NCI-H345 (cell line): Measurements from ENCODE around the gene ALDH7A1.
"Not testable (repeated sequence)": the region's sequence is repeated elsewhere in the genome, so short reads cannot be mapped to it uniquely, and the experiment has no call there.

Experiments used
- DNase-seq: peaks from one replicate; lab custom pipeline; 2025; lab: John Stamatoyannopoulos, UW

ALDH7A1 gene

GRCh38 chr5:126595486-126596083 lies 566 bp upstream of the ALDH7A1 start:
- no peak for DNase-seq

GRCh38 chr5:126591549-126591948 lies 3.5 kb downstream of the ALDH7A1 start:
- DNase-seq: no peak

DNA sequence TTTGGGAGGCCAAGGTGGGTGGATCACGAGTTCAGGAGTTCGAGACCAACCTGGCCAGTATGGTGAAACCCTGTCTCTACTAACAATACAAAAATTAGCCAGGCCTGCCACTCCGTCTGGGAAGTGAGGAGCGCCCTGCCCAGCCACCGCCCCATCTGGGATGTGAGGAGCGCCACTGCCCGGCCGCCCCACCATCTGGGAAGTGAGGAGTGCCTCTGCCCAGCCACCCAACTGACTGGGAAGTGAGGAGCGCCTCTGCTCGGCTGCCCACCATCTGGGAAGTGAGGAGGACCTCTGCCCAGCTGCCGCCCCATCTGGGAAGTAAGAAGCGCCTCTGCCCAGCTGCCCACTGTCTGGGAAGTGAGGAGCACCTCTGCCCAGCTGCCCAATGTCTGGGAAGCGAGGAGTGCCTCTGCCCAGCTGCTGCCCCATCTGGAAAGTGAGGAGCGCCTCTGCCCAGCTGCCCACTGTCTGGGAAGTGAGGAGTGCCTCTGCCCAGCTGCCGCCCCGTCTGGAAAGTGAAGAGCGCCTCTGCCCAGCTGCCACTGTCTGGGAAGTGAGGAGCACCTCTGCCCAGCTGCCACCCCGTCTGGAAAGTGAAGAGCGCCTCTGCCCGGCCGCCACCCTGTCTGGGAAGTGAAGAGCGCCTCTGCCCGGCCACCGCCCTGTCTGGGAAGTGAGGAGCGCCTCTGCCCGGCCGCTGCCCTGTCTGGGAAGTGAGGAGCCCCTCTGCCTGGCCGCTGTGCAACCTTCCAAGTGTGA lies 5.3 kb downstream of the ALDH7A1 start:
- no peak for DNase-seq

- no peak for DNase-seq
Observed at GRCh38 chr5:126587551-126588390, 7.2 kb downstream of the ALDH7A1 start.

DNA sequence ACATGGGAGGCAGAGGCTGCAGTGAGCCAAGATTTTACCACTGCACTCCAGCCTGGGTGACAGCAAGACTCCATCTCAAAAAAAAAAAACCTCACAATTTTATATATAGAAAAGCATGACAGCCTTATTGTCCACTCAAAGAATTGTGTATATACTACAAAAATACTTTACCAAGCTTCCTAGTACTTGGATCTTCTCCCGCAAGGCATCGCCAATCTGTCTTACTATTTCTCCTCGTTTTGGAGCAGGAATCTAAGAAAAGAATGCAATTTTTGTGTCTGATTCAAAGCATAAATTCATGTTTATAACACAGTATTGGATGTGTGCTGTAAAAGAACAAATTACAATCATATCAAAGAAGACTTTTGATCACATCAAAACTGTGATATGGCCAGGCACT lies 11.3 kb downstream of the ALDH7A1 start:
- no peak for DNase-seq

DNA sequence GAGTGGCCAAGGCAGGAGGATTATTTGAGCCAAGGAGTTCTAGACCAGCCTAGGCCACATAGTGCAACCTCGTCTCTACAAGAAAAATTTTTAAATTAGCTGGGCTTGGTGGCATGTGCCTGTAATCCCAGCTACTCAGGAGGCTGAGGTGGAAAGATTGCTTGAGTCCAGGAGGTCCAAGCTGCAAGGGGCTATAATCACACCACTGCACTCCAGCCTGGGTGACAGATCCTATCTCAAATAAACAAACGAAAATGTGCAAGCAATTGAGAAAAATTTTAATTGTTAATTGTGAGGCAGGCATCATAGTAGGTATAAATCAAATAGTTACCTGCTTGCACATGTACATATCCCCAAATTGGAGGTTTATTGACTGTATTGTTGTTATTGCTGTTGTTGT lies 15.3 kb downstream of the ALDH7A1 start:
- no peak for DNase-seq

DNA sequence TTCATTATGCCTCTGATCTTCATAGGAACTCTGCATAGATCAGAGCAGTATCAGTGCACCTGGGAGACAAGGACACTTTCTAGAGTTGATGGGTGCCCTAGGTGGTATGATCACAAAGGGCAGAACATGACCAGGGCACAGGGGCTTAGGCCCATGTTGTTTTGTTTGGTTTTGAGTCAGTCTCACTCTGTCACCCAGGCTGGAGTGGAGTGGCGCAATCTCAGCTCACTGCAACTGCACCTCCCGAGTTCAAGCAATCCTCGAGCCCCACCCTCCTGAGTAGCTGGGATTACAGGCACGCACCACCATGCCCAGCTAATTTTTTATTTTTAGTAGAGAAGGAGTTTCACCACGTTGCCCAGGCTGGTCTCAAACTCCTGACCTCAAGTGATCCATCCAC lies 17.6 kb downstream of the ALDH7A1 start:
- no peak for DNase-seq

- DNase-seq: no peak
Observed at GRCh38 chr5:126576974-126577373, 18.0 kb downstream of the ALDH7A1 start.

DNA sequence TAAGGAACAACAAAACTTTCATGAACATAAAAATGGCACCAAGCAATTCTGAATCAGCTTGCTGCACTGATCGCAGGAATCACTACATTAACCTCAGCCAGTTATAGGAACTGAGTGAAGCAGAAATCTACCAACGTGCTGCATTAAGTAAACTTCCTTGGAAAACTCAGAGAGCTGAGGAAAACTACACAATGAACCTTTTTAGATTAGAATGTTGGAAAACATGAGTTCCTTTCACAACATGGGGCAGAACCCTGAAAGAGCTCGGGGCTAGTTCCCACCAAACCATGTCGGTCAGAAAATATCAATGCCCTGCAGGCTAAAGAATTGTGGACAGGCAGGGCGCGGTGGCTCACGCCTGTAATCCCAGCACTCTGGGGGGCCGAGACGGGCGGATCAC lies 19.4 kb downstream of the ALDH7A1 start:
- no peak for DNase-seq

- no peak for DNase-seq
Observed at GRCh38 chr5:126568206-126568755, 26.7 kb downstream of the ALDH7A1 start.

DNA sequence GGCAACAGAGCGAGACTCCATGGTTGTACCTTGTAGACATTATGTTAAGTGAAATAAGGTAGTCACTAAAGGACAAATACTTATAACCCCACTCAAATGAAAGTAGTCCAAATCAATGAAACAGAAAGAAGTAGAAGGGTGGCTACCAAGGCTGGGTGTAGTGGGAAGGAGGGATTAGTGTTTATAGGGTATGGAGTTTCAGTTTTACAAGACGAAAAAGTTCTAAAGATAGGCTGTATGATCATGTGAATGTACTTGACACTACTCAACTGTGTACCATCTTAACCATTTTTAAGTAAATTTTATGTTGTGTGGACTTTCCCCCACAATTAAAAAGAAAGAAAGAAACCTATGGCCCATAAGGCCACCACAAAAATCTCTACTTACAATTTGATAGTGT lies 32.2 kb downstream of the ALDH7A1 start:
- DNase-seq: no peak

DNA sequence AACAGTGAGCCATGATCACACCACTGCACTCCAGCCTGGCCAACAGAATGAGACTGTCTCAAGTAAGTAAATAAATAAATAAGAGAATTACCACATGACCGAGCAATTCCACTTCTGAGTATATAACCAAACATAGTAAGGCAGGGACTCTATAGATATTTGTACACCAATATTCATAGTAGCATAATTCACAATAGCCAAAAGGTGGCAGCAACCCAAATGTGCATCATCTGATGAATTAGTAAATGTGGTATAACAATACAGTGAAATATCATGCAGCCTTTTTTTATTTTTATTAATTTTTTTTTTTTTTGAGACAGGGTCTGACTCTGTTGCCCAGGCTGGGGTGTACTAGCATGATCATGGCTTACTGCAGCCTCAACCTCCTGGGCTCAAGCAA lies 33.1 kb downstream of the ALDH7A1 start:
- DNase-seq: no peak

- DNase-seq: not testable (repeated sequence)
Observed at GRCh38 chr5:126555101-126555500, 39.9 kb downstream of the ALDH7A1 start.

DNA sequence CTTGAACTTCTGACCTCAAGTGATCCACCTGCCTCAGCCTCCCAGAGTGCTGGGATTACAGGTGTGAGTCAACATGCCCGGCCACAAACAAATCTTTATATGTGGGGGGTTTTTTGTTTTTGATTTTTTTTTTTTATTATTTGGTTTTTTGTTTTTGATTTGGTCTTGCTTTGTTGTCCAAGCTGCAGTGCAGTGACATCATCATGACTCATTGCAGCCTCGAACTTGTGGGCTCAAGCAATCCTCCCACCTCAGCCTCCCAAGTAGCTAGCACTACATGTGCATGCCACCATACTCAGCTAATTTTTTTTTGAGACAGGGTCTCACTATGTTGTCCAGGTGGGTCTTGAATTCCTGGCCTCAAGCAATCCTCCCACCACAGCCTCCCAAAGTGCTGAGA lies 42.4 kb downstream of the ALDH7A1 start:
- DNase-seq: no peak

- DNase-seq: peak; percentile 29
Observed at GRCh38 chr5:126544087-126544740, 50.8 kb downstream of the ALDH7A1 start.

GRCh38 chr5:126543660-126544059 lies 51.4 kb downstream of the ALDH7A1 start:
- no peak for DNase-seq

GRCh38 chr5:126543009-126543408 lies 52.0 kb downstream of the ALDH7A1 start:
- DNase-seq: no peak

DNA sequence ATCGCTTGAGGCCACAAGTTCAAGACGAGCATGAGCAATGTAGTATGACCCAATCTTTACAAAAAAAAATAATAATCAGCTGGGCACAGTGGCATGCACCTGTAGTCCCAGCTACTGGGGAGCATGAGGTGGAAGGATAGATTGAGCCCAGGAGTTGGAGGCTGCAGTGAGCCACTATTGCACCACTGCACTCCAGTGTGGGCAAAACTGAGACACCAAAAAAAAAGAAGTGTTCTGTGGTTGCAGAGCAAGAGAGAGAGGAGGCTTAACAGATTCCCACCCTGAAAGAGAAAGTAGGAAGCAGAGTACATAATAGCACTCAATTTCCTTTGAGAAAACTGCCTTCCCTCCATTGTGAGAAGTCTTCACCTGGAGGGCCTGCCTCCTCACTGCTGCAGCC lies 52.6 kb downstream of the ALDH7A1 start:
- no peak for DNase-seq

DNA sequence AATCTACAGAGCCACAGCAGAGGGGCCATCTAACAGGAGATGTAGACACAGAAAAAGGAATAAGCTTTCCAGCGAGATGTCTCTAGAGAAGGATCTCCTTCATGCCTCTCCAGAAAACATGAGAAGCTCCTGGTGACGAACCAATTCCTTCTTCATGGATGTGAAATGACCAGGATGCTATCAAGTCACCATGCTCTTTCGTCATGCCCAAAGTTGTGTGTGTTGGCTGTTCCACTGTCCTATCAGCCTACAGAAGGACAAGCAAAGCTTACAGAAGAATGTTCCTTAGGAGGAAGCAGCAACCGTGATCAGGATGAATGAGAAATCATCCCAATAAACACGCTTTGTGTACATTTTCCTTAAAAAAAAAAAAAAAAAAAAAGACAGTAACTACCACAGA lies 54.4 kb downstream of the ALDH7A1 start:
- DNase-seq: no peak

- no peak for DNase-seq
Observed at GRCh38 chr5:126538579-126538978, 56.4 kb downstream of the ALDH7A1 start.

- DNase-seq: no peak
Observed at GRCh38 chr5:126536874-126537273, 58.1 kb downstream of the ALDH7A1 start.

GRCh38 chr5:126535856-126536545 lies 59.0 kb downstream of the ALDH7A1 start:
- DNase-seq: no peak
